ENCODE results near the gene XXYLT1. TPM values are rescaled to one million over a fixed set of nuclear protein-coding genes. Genes with fewer than 3 reads are reported as not detected.

The XXYLT1 gene
- total and polyA plus RNA-seq, 10 of the 15 experiments (the other 5 are each of a cell fraction or from before 2014, with no cell fraction given): 1.2 to 14.2 (median 9.3) TPM

DNA sequence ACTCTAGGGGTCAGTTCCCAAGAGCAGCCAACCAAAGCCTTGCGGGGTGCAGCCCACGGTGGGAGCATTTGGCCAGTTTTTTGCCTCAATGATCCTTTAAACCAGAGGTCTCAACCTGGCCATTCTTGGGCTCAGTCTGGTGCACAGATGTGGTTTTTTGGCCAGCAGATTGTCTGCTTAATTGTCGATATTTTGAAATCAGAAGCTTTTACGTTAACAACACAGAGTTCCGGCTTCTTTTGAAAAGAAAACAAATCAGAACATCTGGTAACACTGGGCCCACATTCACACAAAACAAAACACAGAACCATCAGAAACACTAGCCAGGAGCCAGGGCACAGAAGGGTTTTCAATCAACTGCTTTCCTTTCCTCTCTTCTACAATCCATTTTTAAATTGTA is 127.7 kb downstream of the XXYLT1 start:
- WGBS (ENCODE audit: insufficient coverage, insufficient replicate concordance, low lambda C conversion rate, missing lambda C conversion rate): 100% methylated on average over 5 of the region's 5 CpGs
- H2AFZ ChIP-seq (ENCODE audit: control insufficient read depth, low read depth, low read length): no peak overlapping the region
- RAD21 ChIA-PET (ENCODE audit: unreplicated experiment): interaction anchor here (0.6 to 6.6 kb wide), 3 partner anchors 14 to 461 kb away, joined by 3 to 111 read pairs (median 3); partner anchors contain the start of gene XXYLT1
- H3K4me1 ChIP-seq (ENCODE audit: control insufficient read depth, insufficient read depth, low read length): peaks cover 39% of the 10 kb centered on the region
- no peak for ATAC-seq
- no peaks in the 10 kb centered on the region for H3K36me3 ChIP-seq (ENCODE audit: control insufficient read depth in 2 of 2, insufficient read depth in 2 of 2, low read length in 1 of 2)
- no peak overlapping the region for H3K9ac ChIP-seq (ENCODE audit: control insufficient read depth, insufficient read depth, low read length)
- DNase-seq (ENCODE audit: low read depth, low spot score): no peak
- FAIRE-seq: no peak
- POLR2A ChIA-PET: interaction anchor here (2.9 to 5.7 kb wide), 2 partner anchors 12 to 13 kb away, joined by 13 to 136 read pairs; no protein-coding TSS in a partner anchor
- peaks cover 10% of the 10 kb centered on the region for H3K79me2 ChIP-seq (ENCODE audit: control insufficient read depth, insufficient read depth, low read length)
- H3K4me3 ChIP-seq: no peak overlapping the region
- in situ Hi-C loops (cut with MboI): loop anchor here (25.0 kb wide), 2 partner anchors 394 to 1294 kb away; partner anchors contain the start of genes PPP1R2 and UBXN7
- intact Hi-C loops (cut with micrococcal nuclease; ENCODE audit: unreplicated experiment): no loop called here
- H3K27ac ChIP-seq (ENCODE audit: control insufficient read depth, insufficient read depth): no peak overlapping the region; the same call in 1 of the 2 replicates
- no peaks in the 10 kb centered on the region for H4K20me1 ChIP-seq (ENCODE audit: control insufficient read depth, insufficient read depth)
- SMC1A ChIA-PET (ENCODE audit: uncharacterized antibody, unreplicated experiment): interaction anchor here (0.6 to 8.7 kb wide), 2 partner anchors 11 to 1513 kb away, joined by 3 to 178 read pairs; no protein-coding TSS in a partner anchor
- CTCF ChIA-PET: interaction anchor here (0.7 to 3.6 kb wide), 3 partner anchors 9 to 41 kb away, joined by 3 to 18 read pairs (median 3); no protein-coding TSS in a partner anchor
- H3K4me2 ChIP-seq (ENCODE audit: control insufficient read depth, insufficient read depth): no peak overlapping the region
- no peaks in the 10 kb centered on the region for H3K27me3 ChIP-seq (replicated peaks in 1 of 2; ENCODE audit: control insufficient read depth in 2 of 2, insufficient read depth in 2 of 2, low read length in 1 of 2)
- H3K9me3 ChIP-seq (replicated peaks; ENCODE audit: control insufficient read depth, insufficient read depth, low read length): peaks cover 8% of the 10 kb centered on the region
- no peak for TF ChIP-seq NFXL1 (IDR thresholded peaks at IDR 0.05; ENCODE audit: borderline replicate concordance)
- BruUV-seq (replicated peaks): no TSS peak

DNA sequence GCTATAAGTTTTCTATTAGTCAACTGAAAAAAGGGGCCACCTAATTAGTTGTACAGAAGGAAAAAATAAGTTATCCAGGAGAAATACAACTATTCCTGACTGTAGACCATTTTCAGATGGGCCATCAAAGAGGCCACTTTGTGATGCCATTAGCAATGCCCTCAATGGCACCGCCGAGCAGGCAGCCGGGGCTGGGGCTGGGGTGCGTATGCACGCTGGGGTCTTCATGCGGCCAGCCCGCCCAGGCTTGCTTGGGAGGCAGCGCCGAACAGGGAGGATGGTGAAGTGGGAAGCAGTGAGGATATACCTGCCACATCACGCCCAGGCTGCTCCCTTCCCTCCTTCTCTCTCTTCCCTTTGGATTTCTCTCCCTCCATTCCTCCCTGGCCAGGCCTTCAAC is 128.4 kb downstream of the XXYLT1 start:
- H3K4me2 ChIP-seq (ENCODE audit: control insufficient read depth, insufficient read depth): no peak overlapping the region
- DNase-seq (ENCODE audit: low read depth, low spot score) (no peak), ATAC-seq (no peak), FAIRE-seq (no peak)
- peaks cover 4% of the 10 kb centered on the region for H3K79me2 ChIP-seq (ENCODE audit: control insufficient read depth, insufficient read depth, low read length)
- H3K9me3 ChIP-seq (replicated peaks; ENCODE audit: control insufficient read depth, insufficient read depth, low read length): peaks cover 8% of the 10 kb centered on the region
- ChIA-PET SMC1A (ENCODE audit: uncharacterized antibody, unreplicated experiment) (interaction anchor here (8.7 kb wide), 1 partner anchor 10 kb away, joined by 178 read pairs; no protein-coding TSS in a partner anchor), RAD21 (ENCODE audit: unreplicated experiment) (interaction anchor here (1.0 to 6.6 kb wide), 2 partner anchors 13 to 129 kb away, joined by 3 to 111 read pairs; partner anchors contain the start of gene XXYLT1), CTCF (interaction anchor here (0.7 to 3.6 kb wide), 2 partner anchors 13 to 42 kb away, joined by 3 to 18 read pairs; no protein-coding TSS in a partner anchor), POLR2A (interaction anchor here (0.7 to 2.9 kb wide), 4 partner anchors 8 to 20 kb away, joined by 3 to 13 read pairs (median 4); no protein-coding TSS in a partner anchor)
- TF ChIP-seq, protein P1, sequence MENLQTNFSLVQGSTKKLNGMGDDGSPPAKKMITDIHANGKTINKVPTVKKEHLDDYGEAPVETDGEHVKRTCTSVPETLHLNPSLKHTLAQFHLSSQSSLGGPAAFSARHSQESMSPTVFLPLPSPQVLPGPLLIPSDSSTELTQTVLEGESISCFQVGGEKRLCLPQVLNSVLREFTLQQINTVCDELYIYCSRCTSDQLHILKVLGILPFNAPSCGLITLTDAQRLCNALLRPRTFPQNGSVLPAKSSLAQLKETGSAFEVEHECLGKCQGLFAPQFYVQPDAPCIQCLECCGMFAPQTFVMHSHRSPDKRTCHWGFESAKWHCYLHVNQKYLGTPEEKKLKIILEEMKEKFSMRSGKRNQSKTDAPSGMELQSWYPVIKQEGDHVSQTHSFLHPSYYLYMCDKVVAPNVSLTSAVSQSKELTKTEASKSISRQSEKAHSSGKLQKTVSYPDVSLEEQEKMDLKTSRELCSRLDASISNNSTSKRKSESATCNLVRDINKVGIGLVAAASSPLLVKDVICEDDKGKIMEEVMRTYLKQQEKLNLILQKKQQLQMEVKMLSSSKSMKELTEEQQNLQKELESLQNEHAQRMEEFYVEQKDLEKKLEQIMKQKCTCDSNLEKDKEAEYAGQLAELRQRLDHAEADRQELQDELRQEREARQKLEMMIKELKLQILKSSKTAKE (IDR thresholded peaks at IDR 0.05; ENCODE audit: low read depth, poor library complexity, severe bottlenecking): no peak
- TF ChIP-seq RAD51 (IDR thresholded peaks at IDR 0.05): no peak
- TF ChIP-seq HDAC2 (IDR thresholded peaks at IDR 0.05): no peak
- TF ChIP-seq CREM (IDR thresholded peaks at IDR 0.05; ENCODE audit: low read depth): no peak
- TF ChIP-seq NR2C2 (IDR thresholded peaks at IDR 0.05; ENCODE audit: borderline replicate concordance, control insufficient read depth, insufficient read length, low read depth): no peak
- no peak for TF ChIP-seq NR2F1 (conservative IDR thresholded peaks at IDR 0.05)
- no peak for TF ChIP-seq SUZ12 (IDR thresholded peaks at IDR 0.05; ENCODE audit: unreplicated experiment)
- TF ChIP-seq SRF (IDR thresholded peaks at IDR 0.05; ENCODE audit: low read depth in 2 of 2, low read length in 2 of 2): no peak
- in situ Hi-C loops (cut with MboI): loop anchor here (25.0 kb wide), 2 partner anchors 395 to 1295 kb away; partner anchors contain the start of genes PPP1R2 and UBXN7
- intact Hi-C loops (cut with micrococcal nuclease; ENCODE audit: unreplicated experiment): no loop called here
- WGBS (ENCODE audit: insufficient coverage, insufficient replicate concordance, low lambda C conversion rate, missing lambda C conversion rate): 100% methylated on average over 9 of the region's 10 CpGs
- peaks cover 39% of the 10 kb centered on the region for H3K4me1 ChIP-seq (ENCODE audit: control insufficient read depth, insufficient read depth, low read length)
- H3K27ac ChIP-seq (ENCODE audit: control insufficient read depth, insufficient read depth): no peak overlapping the region
- no peak overlapping the region for H3K9ac ChIP-seq (ENCODE audit: control insufficient read depth, insufficient read depth, low read length)
- H4K20me1 ChIP-seq (ENCODE audit: control insufficient read depth, insufficient read depth): no peaks in the 10 kb centered on the region
- H2AFZ ChIP-seq (ENCODE audit: control insufficient read depth, low read depth, low read length): no peak overlapping the region
- no TSS peak for BruUV-seq (replicated peaks)
- no peaks in the 10 kb centered on the region for H3K36me3 ChIP-seq (ENCODE audit: control insufficient read depth in 2 of 2, insufficient read depth in 2 of 2, low read length in 1 of 2)
- H3K4me3 ChIP-seq: no peak overlapping the region
- H3K27me3 ChIP-seq (replicated peaks in 1 of 2; ENCODE audit: control insufficient read depth in 2 of 2, insufficient read depth in 2 of 2, low read length in 1 of 2): no peaks in the 10 kb centered on the region
